ENCODE results near the gene LAMA5. TPM values are rescaled to one million over a fixed set of nuclear protein-coding genes. Genes with fewer than 3 reads are reported as not detected.

The LAMA5 gene
- total RNA-seq, 1 donor from 2014 or later: 12.1 TPM

DNA sequence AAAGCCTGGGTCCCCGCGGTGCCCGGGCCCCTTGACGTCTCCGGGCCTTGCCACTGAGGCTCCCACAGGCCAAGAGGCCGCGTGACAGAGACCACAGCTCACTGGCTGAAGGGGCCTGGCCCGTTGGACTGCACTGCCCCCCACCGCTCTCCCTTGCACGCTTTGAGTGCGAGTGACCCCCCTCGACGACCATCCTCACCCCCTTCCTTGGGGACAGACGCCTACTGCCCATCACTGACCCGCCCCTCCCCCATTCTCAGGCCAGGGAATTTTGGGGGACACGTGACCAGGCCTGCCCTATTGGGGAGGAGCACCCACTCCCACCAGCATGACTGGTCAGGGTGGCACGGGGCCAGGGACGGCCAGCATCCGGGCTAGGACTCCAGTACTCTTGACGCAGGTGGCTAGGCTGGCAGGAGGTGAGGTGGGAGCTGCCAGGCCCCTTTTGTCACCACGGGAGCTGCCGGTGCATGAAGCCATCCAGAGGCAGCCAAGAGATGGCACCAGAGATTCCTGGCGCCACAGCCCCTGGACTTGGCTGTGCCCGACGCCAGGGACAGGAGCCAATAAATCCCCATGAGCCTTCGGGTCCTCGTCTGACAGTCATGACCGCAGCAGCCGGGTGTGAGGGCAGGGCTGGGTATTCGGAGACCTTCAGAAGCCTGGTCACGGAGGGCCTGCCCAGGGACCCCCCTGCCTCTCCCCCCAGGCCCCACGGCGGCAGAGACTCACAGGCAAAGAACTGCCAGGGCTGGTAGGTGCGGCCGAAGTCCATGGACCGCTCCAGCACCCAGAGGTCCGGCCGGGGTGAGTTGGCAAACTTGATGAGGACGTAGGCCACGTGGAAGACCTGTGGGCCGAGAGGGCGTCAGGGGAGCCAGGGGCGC is 14.5 kb downstream of the LAMA5 start:
- Histone ChIP-seq H3K79me2 (ENCODE audit: low read depth) (peaks cover 26% of the 10 kb centered on the region), H3K27ac (no peak overlapping the region), H4K20me1 (ENCODE audit: low read depth) (peaks cover 42% of the 10 kb centered on the region), H3K27me3 (no peaks in the 10 kb centered on the region), H2AFZ (replicated peaks) (no peak overlapping the region), H3K9ac (no peak overlapping the region), H3F3A (ENCODE audit: low read depth) (no peaks in the 10 kb centered on the region), H3K4me1 (peaks cover 25% of the 10 kb centered on the region), H3K9me3 (ENCODE audit: low read depth) (no peaks in the 10 kb centered on the region), H3K4me3 (no peak overlapping the region), H3K36me3 (no peaks in the 10 kb centered on the region), H3K4me2 (no peak overlapping the region)
- Mint-ChIP-seq H3K4me1 (peaks cover 7% of the 10 kb centered on the region), H3K9me3 (peaks cover 7% of the 10 kb centered on the region), H3K27ac (no peak overlapping the region), H3K27me3 (ENCODE audit: insufficient read depth, low read depth) (peaks cover 4% of the 10 kb centered on the region), H3K4me3 (no peak overlapping the region), H3K36me3 (peaks cover 11% of the 10 kb centered on the region)
- TF ChIP-seq, protein P1, sequence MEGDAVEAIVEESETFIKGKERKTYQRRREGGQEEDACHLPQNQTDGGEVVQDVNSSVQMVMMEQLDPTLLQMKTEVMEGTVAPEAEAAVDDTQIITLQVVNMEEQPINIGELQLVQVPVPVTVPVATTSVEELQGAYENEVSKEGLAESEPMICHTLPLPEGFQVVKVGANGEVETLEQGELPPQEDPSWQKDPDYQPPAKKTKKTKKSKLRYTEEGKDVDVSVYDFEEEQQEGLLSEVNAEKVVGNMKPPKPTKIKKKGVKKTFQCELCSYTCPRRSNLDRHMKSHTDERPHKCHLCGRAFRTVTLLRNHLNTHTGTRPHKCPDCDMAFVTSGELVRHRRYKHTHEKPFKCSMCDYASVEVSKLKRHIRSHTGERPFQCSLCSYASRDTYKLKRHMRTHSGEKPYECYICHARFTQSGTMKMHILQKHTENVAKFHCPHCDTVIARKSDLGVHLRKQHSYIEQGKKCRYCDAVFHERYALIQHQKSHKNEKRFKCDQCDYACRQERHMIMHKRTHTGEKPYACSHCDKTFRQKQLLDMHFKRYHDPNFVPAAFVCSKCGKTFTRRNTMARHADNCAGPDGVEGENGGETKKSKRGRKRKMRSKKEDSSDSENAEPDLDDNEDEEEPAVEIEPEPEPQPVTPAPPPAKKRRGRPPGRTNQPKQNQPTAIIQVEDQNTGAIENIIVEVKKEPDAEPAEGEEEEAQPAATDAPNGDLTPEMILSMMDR (IDR thresholded peaks at IDR 0.05): no peak
- TF ChIP-seq EZH2 (IDR thresholded peaks at IDR 0.05): no peak
- TF ChIP-seq EZH2phosphoT487 (IDR thresholded peaks at IDR 0.05): no peak
- DNase-seq (ENCODE audit: low spot score): no peak

GRCh38 chr20:62351469-62352401 is 15.4 kb downstream of the LAMA5 start:
- TF ChIP-seq EZH2 (IDR thresholded peaks at IDR 0.05) (no peak), EZH2phosphoT487 (IDR thresholded peaks at IDR 0.05) (no peak)
- TF ChIP-seq, protein P1 (IDR thresholded peaks at IDR 0.05): no peak
- no peak overlapping the region for H3K9ac ChIP-seq
- no peak overlapping the region for H3K27ac Mint-ChIP-seq
- no peaks in the 10 kb centered on the region for H3K9me3 ChIP-seq (ENCODE audit: low read depth)
- peaks cover 4% of the 10 kb centered on the region for H3K27me3 Mint-ChIP-seq (ENCODE audit: insufficient read depth, low read depth)
- H3K79me2 ChIP-seq (ENCODE audit: low read depth): peaks cover 21% of the 10 kb centered on the region
- no peak for DNase-seq (ENCODE audit: low spot score)
- peaks cover 7% of the 10 kb centered on the region for H3K4me1 Mint-ChIP-seq
- no peaks in the 10 kb centered on the region for H3K27me3 ChIP-seq
- no peak overlapping the region for H3K4me3 Mint-ChIP-seq
- no peak overlapping the region for H2AFZ ChIP-seq (replicated peaks)
- no peaks in the 10 kb centered on the region for H3F3A ChIP-seq (ENCODE audit: low read depth)
- H3K9me3 Mint-ChIP-seq: peaks cover 7% of the 10 kb centered on the region
- no peak overlapping the region for H3K27ac ChIP-seq
- H3K36me3 ChIP-seq: no peaks in the 10 kb centered on the region
- H3K4me1 ChIP-seq: peaks cover 25% of the 10 kb centered on the region
- peaks cover 11% of the 10 kb centered on the region for H3K36me3 Mint-ChIP-seq
- H3K4me2 ChIP-seq: no peak overlapping the region
- H3K4me3 ChIP-seq: no peak overlapping the region
- peaks cover 33% of the 10 kb centered on the region for H4K20me1 ChIP-seq (ENCODE audit: low read depth)

GRCh38 chr20:62350629-62351422 is 16.3 kb downstream of the LAMA5 start:
- H3K36me3 ChIP-seq: no peaks in the 10 kb centered on the region
- H3K9ac ChIP-seq: no peak overlapping the region
- H3K27me3 Mint-ChIP-seq (ENCODE audit: insufficient read depth, low read depth): peaks cover 4% of the 10 kb centered on the region
- no peak overlapping the region for H3K4me2 ChIP-seq
- H3K9me3 Mint-ChIP-seq: peaks cover 7% of the 10 kb centered on the region
- no peak overlapping the region for H3K27ac ChIP-seq
- TF ChIP-seq EZH2 (IDR thresholded peaks at IDR 0.05) (no peak), EZH2phosphoT487 (IDR thresholded peaks at IDR 0.05) (no peak)
- TF ChIP-seq, protein P1 (IDR thresholded peaks at IDR 0.05): no peak
- H3K4me3 ChIP-seq: no peak overlapping the region
- peaks cover 16% of the 10 kb centered on the region for H3K79me2 ChIP-seq (ENCODE audit: low read depth)
- no peak for DNase-seq (ENCODE audit: low spot score)
- H3K4me1 ChIP-seq: peaks cover 17% of the 10 kb centered on the region
- H3K27me3 ChIP-seq: no peaks in the 10 kb centered on the region
- H3K4me1 Mint-ChIP-seq: peaks cover 1% of the 10 kb centered on the region
- H3K27ac Mint-ChIP-seq: no peak overlapping the region
- no peak overlapping the region for H2AFZ ChIP-seq (replicated peaks)
- H3F3A ChIP-seq (ENCODE audit: low read depth): no peaks in the 10 kb centered on the region
- H3K4me3 Mint-ChIP-seq: no peak overlapping the region
- H4K20me1 ChIP-seq (ENCODE audit: low read depth): peaks cover 24% of the 10 kb centered on the region
- no peaks in the 10 kb centered on the region for H3K9me3 ChIP-seq (ENCODE audit: low read depth)
- H3K36me3 Mint-ChIP-seq: peaks cover 11% of the 10 kb centered on the region

Measured in neural progenitor cell (in vitro differentiated cells).